ENCODE data around the gene SAMHD1.
"Not testable (repeated sequence)": the region's sequence is repeated elsewhere in the genome, so short reads cannot be mapped to it uniquely, and the experiment has no call there.

DNA sequence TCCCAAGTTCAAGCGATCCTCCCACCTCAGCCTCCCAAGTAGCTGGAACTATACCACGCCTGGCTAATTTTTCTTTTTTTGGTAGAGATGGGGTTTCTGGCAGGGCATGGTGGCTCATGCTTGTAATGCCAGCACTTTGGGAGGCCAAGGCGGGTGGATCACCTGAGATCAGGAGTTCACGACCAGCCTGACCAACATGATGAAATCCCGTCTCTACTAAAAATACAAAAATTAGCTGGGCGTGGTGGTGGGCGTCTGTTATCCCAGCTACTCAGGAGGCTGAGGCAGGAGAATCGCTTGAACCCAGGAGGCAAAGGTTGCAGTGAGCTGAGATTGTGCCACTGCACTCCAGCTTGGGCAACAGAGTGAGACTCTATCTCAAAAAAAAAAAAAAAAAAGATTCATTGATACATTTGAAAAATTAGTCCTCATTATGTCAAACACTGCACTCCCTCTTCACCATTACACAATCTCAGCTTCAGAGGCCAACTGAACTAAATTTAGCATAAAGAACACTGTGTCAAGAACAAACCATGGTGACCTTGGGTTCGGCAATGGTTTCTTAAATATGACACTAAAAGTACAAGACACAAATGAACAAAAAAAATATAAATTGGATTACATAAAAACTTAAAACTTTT, 14.6 kb downstream of the SAMHD1 start:
- not testable (repeated sequence) for TF ChIP-seq CTCF, POLR2A (IDR thresholded peaks at IDR 0.05)

Measured in esophagus squamous epithelium (tissue), 4 donors.